ENCODE results near the gene ARHGEF2.
A peak's percentile ranks its signal among the peaks of the same experiment; 100 is the strongest.

Gene ARHGEF2

DNA sequence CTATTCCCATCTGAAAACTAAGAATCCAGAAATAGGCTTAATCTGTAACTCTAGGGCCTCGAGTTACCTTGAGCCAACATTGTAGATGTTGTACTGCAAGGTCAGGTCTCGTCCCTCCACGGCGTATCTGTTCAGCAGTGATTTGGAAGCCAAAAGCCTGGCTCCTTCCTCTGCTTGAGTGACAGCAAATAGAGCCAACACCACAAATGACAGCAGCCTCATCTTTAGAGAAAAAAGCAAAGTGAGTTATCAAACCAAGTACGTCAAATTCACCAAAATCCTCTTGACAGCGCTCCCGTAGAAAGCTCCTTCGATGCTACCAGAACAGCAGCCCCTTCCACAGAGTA, 41.6 kb upstream of the ARHGEF2 start:
- TF ChIP-seq, protein P1, sequence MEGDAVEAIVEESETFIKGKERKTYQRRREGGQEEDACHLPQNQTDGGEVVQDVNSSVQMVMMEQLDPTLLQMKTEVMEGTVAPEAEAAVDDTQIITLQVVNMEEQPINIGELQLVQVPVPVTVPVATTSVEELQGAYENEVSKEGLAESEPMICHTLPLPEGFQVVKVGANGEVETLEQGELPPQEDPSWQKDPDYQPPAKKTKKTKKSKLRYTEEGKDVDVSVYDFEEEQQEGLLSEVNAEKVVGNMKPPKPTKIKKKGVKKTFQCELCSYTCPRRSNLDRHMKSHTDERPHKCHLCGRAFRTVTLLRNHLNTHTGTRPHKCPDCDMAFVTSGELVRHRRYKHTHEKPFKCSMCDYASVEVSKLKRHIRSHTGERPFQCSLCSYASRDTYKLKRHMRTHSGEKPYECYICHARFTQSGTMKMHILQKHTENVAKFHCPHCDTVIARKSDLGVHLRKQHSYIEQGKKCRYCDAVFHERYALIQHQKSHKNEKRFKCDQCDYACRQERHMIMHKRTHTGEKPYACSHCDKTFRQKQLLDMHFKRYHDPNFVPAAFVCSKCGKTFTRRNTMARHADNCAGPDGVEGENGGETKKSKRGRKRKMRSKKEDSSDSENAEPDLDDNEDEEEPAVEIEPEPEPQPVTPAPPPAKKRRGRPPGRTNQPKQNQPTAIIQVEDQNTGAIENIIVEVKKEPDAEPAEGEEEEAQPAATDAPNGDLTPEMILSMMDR (conservative IDR thresholded peaks at IDR 0.05; ENCODE audit: low read depth, low read length) = no peak

DNA sequence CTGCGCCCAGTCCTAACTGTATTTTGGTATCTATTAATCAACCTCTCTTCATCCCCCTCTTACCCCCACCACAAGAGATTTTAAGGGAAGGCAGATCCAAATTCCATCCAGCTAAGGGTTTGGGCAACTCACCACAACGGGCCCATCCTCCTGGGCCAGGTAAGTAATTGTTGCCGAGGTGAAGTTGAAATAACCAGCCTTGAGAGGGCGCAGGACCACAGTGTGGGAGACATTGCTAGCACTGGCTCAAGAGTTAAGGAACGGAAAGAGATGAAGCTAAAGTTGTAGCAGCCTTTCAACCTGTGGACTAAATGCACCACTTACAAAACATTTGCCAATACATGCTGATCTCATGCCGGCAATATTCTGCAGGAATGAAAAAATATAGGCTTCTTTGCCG, 36.5 kb upstream of the ARHGEF2 start:
- no peak overlapping the region for H3K4me3 ChIP-seq (ENCODE audit: low read length)
- TF ChIP-seq, protein P1 (conservative IDR thresholded peaks at IDR 0.05; ENCODE audit: low read depth, low read length) = no peak
- no peak for DNase-seq (ENCODE audit: low read depth)

More for the DNA sequence above, 41.6 kb upstream of the ARHGEF2 start:
- no peak for DNase-seq (ENCODE audit: low read depth)
- peak overlapping the region; percentile 91 for H3K4me3 ChIP-seq (ENCODE audit: low read length)

DNA sequence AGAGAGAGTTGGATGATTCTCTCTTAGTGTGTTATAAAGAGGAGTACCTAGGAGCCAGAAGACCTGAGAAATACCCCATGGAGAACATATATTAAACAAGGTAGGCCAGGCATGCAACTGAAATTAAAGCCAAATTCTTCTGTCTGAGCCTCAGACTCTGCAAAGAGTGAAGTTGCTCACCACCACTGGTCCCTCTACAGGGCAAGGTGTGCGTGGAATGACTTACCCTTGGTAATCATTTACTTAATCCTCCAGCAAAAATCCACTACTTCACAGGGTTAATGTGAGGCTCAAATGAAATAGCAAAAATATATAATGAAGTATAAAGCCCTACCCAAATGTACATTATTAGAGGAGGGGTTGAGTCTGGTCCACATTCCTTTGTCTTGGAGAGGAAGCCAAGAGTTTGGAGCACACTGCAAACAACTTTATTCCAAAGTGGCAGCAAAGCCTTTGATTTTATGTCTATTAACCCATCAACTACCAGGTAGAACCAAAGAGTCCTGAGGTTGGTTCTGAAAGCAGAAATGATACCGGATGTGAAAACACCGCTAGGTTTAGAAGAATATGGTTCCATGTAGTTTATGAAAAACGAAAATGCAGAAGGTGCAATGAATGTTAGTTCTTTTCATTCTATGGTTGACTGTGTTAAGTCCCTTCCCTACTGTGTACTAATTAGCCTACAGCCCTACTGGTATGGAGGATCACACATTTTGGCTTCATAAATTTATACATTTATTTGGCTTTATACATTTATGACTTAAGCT, 33.9 kb upstream of the ARHGEF2 start:
- DNase-seq (ENCODE audit: low read depth) = no peak
- TF ChIP-seq, protein P1 (conservative IDR thresholded peaks at IDR 0.05; ENCODE audit: low read depth, low read length) = no peak
- no peak overlapping the region for H3K4me3 ChIP-seq (ENCODE audit: low read length)

DNA sequence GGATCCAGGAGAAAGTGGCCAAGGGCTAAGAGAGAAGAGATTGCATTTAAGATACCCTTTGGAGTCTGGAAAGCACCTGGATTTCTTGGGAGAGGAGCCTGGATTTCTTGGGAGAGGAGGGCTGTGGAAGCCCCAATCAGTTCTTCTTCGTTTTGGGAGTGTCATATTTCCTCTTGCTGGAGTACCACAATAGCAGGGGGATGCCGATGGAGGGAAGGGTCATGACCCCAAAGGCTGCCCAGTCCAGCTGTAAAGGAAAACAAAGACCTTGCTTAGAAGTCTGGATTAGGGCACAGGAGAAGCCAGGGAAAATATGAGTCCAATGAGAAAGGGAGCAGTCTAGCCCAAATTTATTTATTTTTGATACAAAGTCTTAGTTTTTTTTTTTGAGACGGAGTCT, 31.1 kb upstream of the ARHGEF2 start:
- H3K4me3 ChIP-seq (ENCODE audit: low read length) = no peak overlapping the region
- no peak for DNase-seq (ENCODE audit: low read depth)
- TF ChIP-seq, protein P1 (conservative IDR thresholded peaks at IDR 0.05; ENCODE audit: low read depth, low read length) = no peak

DNA sequence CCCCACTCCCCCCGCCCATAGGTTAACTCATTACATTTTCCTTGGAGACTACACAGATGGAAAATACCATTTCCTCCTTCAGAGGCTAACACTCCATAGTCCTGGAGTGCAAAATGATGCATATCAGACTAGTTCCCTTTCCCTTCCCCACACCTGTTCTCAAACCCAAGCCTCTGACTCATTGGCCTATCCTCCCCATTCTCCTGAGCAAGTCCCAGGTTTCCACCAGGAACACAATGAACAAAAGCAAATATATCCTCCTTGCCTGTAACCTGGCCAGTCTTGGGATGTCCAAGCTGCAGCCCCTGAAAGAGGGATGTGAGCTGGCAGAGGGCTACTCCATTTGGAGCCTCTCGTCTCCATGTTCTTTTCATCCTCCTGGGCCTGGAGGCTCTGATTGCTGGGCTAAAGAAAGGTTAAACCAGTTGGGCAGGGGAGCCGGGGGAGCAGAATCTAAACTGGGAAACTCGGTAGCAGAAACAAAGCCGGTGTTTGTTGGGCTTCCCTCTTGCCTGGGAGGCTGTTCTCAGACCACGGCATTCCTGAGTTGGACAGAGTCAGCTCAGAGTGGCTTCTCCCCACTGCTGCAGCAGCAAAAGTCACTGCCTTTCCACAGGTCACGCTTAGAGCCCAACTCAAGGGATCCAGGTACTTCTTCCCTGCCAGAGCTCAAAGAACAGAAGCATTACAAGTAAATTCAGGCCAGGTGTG, 28.5 kb upstream of the ARHGEF2 start:
- no peak overlapping the region for H3K4me3 ChIP-seq (ENCODE audit: low read length)
- TF ChIP-seq, protein P1 (conservative IDR thresholded peaks at IDR 0.05; ENCODE audit: low read depth, low read length) = no peak
- no peak for DNase-seq (ENCODE audit: low read depth)

DNA sequence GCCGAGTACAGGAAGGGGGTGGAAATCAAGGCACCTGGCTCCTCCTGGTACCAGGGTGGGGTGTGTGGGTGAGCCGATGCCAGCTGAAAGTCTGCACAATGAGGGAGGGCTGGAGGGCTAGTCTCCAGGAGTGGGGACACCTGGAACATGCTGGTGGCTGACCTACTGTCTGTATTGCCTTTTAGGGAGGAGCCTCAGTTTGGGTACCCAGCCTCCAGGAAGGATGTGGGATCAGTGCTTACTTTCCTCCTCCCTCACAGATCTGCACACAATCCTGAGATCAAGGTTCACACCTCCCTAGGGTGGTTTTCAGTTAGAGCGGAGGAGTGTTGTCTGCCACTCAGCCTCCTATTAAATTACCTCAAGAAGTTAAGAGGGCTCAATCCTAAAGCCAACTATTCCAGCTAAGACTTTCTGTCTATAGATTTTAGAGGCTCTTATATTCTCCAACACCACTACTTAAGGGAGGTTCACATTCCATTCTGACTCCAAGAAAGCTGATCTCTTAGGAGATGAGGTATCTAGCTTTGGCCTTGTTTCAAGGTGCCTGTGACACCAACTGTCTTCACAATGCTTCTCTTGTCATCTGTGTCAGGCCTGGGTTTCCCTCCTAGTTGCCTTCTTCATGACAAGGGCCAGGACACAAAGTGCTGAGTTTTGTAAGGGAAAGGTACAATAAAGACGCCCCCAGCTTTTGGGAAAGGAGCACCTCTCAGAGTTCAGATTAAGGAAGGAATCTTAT, 26.7 kb upstream of the ARHGEF2 start:
- TF ChIP-seq, protein P1 (conservative IDR thresholded peaks at IDR 0.05; ENCODE audit: low read depth, low read length) = no peak
- DNase-seq (ENCODE audit: low read depth) = no peak
- H3K4me3 ChIP-seq (ENCODE audit: low read length) = no peak overlapping the region
